ENCODE measurements around the gene KCNE4.
A peak's percentile ranks its signal among the peaks of the same experiment; 100 is the strongest.

KCNE4 gene

GRCh38 chr2:223010641-223011040 is 41.3 kb upstream of the KCNE4 start:
- no peak for DNase-seq (ENCODE audit: low read depth)
- H3K4me3 ChIP-seq (ENCODE audit: low read depth, low read length) = no peak overlapping the region
- no peak for TF ChIP-seq MAX (IDR thresholded peaks at IDR 0.05; ENCODE audit: low read depth, low read length)
- TF ChIP-seq POLR2A (IDR thresholded peaks at IDR 0.05; ENCODE audit: extremely low read depth, insufficient read length) = no peak
- TF ChIP-seq CTCF (IDR thresholded peaks at IDR 0.05; ENCODE audit: low read depth, low read length) = no peak
- no peak for TF ChIP-seq MYC (IDR thresholded peaks at IDR 0.05; ENCODE audit: low read depth, low read length)

- H3K4me3 ChIP-seq (ENCODE audit: low read depth, low read length) = no peak overlapping the region
- no peak for DNase-seq (ENCODE audit: low read depth)
- no peak for TF ChIP-seq MYC (IDR thresholded peaks at IDR 0.05; ENCODE audit: low read depth, low read length)
- TF ChIP-seq MAX (IDR thresholded peaks at IDR 0.05; ENCODE audit: low read depth, low read length) = no peak
- TF ChIP-seq POLR2A (IDR thresholded peaks at IDR 0.05; ENCODE audit: extremely low read depth, insufficient read length) = no peak
- TF ChIP-seq CTCF (IDR thresholded peaks at IDR 0.05; ENCODE audit: low read depth, low read length) = no peak
Observed at GRCh38 chr2:223012291-223012690, 39.7 kb upstream of the KCNE4 start.

- no peak for DNase-seq (ENCODE audit: low read depth)
- no peak overlapping the region for H3K4me3 ChIP-seq (ENCODE audit: low read depth, low read length)
- TF ChIP-seq POLR2A (IDR thresholded peaks at IDR 0.05; ENCODE audit: extremely low read depth, insufficient read length) (no peak), MYC (IDR thresholded peaks at IDR 0.05; ENCODE audit: low read depth, low read length) (no peak), CTCF (IDR thresholded peaks at IDR 0.05; ENCODE audit: low read depth, low read length) (no peak), MAX (IDR thresholded peaks at IDR 0.05; ENCODE audit: low read depth, low read length) (no peak)
Observed at GRCh38 chr2:223019390-223019930, 32.5 kb upstream of the KCNE4 start.

- no peak for TF ChIP-seq MAX (IDR thresholded peaks at IDR 0.05; ENCODE audit: low read depth, low read length)
- no peak for TF ChIP-seq CTCF (IDR thresholded peaks at IDR 0.05; ENCODE audit: low read depth, low read length)
- TF ChIP-seq MYC (IDR thresholded peaks at IDR 0.05; ENCODE audit: low read depth, low read length) = no peak
- no peak for TF ChIP-seq POLR2A (IDR thresholded peaks at IDR 0.05; ENCODE audit: extremely low read depth, insufficient read length)
- peak; percentile 23 for DNase-seq (ENCODE audit: low read depth)
- no peak overlapping the region for H3K4me3 ChIP-seq (ENCODE audit: low read depth, low read length)
Observed at GRCh38 chr2:223019987-223020717, 31.8 kb upstream of the KCNE4 start.

- no peak for DNase-seq (ENCODE audit: low read depth)
- no peak for TF ChIP-seq MAX (IDR thresholded peaks at IDR 0.05; ENCODE audit: low read depth, low read length)
- TF ChIP-seq MYC (IDR thresholded peaks at IDR 0.05; ENCODE audit: low read depth, low read length) = no peak
- no peak overlapping the region for H3K4me3 ChIP-seq (ENCODE audit: low read depth, low read length)
Observed at GRCh38 chr2:223020971-223021675, 30.9 kb upstream of the KCNE4 start.

Measured in NB4 (cell line).